ENCODE data around the gene LPAR3.

Gene LPAR3

DNA sequence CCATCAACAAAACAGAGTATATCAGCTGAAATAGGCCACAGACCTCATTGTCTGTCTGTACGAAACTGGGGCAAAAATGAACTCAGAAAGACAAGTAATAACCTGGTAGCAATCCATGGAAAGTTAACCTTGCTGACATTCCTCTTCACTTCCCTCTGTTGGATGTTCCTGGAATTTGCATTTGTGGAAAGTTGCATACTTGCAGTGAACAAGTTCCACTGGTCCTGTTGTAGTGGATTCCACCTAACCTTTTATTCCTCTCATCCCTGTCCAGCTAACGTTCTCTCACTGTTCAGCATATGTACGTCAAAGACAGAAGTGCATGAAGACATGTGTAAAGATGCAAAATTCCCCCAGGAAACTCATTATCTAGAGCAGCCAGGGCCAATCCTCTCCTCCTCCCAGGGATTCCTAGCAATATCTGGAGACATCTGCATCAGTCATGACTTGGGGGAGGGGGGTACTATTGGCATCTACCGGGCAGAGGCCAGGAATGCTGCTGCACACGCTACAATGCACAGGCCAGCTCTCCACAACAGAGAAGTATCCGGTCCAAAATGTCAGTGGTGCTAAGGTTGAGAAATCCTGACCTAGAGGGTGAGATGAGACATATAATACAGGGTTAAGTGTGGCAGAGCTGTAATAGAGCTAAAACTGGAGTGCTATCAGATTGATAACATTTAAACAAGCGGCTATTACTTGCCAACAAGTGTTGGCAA, 8.2 kb downstream of the LPAR3 start:
- FAIRE-seq: peak; percentile 38
- TF ChIP-seq POLR2A (IDR thresholded peaks at IDR 0.05; ENCODE audit: low read depth, low read length) (no peak), PAX5 (IDR thresholded peaks at IDR 0.05; ENCODE audit: insufficient read depth, low read length, severe bottlenecking) (no peak), TAF1 (IDR thresholded peaks at IDR 0.05; ENCODE audit: low read depth, low read length) (no peak), POU2F2 (IDR thresholded peaks at IDR 0.05; ENCODE audit: low read depth, low read length) (no peak), SPI1 (IDR thresholded peaks at IDR 0.05; ENCODE audit: low read depth, low read length) (no peak), POLR2AphosphoS5 (IDR thresholded peaks at IDR 0.05; ENCODE audit: low read depth, low read length) (no peak)
- DNase-seq (ENCODE audit: insufficient read length, low spot score): no peak

- FAIRE-seq (no peak), DNase-seq (ENCODE audit: insufficient read length, low spot score) (no peak)
- TF ChIP-seq POLR2AphosphoS5 (IDR thresholded peaks at IDR 0.05; ENCODE audit: low read depth, low read length) (no peak), PAX5 (IDR thresholded peaks at IDR 0.05; ENCODE audit: insufficient read depth, low read length, severe bottlenecking) (no peak)
Measured at GRCh38 chr1:84883286-84883685, 9.7 kb downstream of the LPAR3 start.

- TF ChIP-seq TAF1 (IDR thresholded peaks at IDR 0.05; ENCODE audit: low read depth, low read length) (no peak), POLR2AphosphoS5 (IDR thresholded peaks at IDR 0.05; ENCODE audit: low read depth, low read length) (no peak), SPI1 (IDR thresholded peaks at IDR 0.05; ENCODE audit: low read depth, low read length) (no peak), PAX5 (IDR thresholded peaks at IDR 0.05; ENCODE audit: insufficient read depth, low read length, severe bottlenecking) (no peak), POU2F2 (IDR thresholded peaks at IDR 0.05; ENCODE audit: low read depth, low read length) (no peak), POLR2A (IDR thresholded peaks at IDR 0.05; ENCODE audit: low read depth, low read length) (no peak)
- FAIRE-seq (no peak), DNase-seq (ENCODE audit: insufficient read length, low spot score) (no peak)
Measured at GRCh38 chr1:84877592-84877991, 15.4 kb downstream of the LPAR3 start.

- TF ChIP-seq POLR2AphosphoS5 (IDR thresholded peaks at IDR 0.05; ENCODE audit: low read depth, low read length) (no peak), POU2F2 (IDR thresholded peaks at IDR 0.05; ENCODE audit: low read depth, low read length) (no peak), SPI1 (IDR thresholded peaks at IDR 0.05; ENCODE audit: low read depth, low read length) (no peak), PAX5 (IDR thresholded peaks at IDR 0.05; ENCODE audit: insufficient read depth, low read length, severe bottlenecking) (no peak), TAF1 (IDR thresholded peaks at IDR 0.05; ENCODE audit: low read depth, low read length) (no peak), POLR2A (IDR thresholded peaks at IDR 0.05; ENCODE audit: low read depth, low read length) (no peak)
- DNase-seq (ENCODE audit: insufficient read length, low spot score) (no peak), FAIRE-seq (no peak)
Measured at GRCh38 chr1:84876353-84876752, 16.7 kb downstream of the LPAR3 start.

GRCh38 chr1:84873366-84873765, 19.6 kb downstream of the LPAR3 start:
- DNase-seq (ENCODE audit: insufficient read length, low spot score): no peak
- TF ChIP-seq POU2F2 (IDR thresholded peaks at IDR 0.05; ENCODE audit: low read depth, low read length): no peak
- TF ChIP-seq SPI1 (IDR thresholded peaks at IDR 0.05; ENCODE audit: low read depth, low read length): no peak
- FAIRE-seq: no peak

- DNase-seq (ENCODE audit: insufficient read length, low spot score): no peak
- FAIRE-seq: no peak
- TF ChIP-seq TAF1 (IDR thresholded peaks at IDR 0.05; ENCODE audit: low read depth, low read length): no peak
- TF ChIP-seq PAX5 (IDR thresholded peaks at IDR 0.05; ENCODE audit: insufficient read depth, low read length, severe bottlenecking): no peak
- no peak for TF ChIP-seq POLR2A (IDR thresholded peaks at IDR 0.05; ENCODE audit: low read depth, low read length)
- no peak for TF ChIP-seq POU2F2 (IDR thresholded peaks at IDR 0.05; ENCODE audit: low read depth, low read length)
- TF ChIP-seq POLR2AphosphoS5 (IDR thresholded peaks at IDR 0.05; ENCODE audit: low read depth, low read length): no peak
- no peak for TF ChIP-seq SPI1 (IDR thresholded peaks at IDR 0.05; ENCODE audit: low read depth, low read length)
Measured at GRCh38 chr1:84872696-84873355, 20.2 kb downstream of the LPAR3 start.

- TF ChIP-seq POLR2AphosphoS5 (IDR thresholded peaks at IDR 0.05; ENCODE audit: low read depth, low read length) (no peak), PAX5 (IDR thresholded peaks at IDR 0.05; ENCODE audit: insufficient read depth, low read length, severe bottlenecking) (no peak), POLR2A (IDR thresholded peaks at IDR 0.05; ENCODE audit: low read depth, low read length) (no peak), TAF1 (IDR thresholded peaks at IDR 0.05; ENCODE audit: low read depth, low read length) (no peak)
- no peak for DNase-seq (ENCODE audit: insufficient read length, low spot score)
- no peak for FAIRE-seq
Measured at GRCh38 chr1:84871181-84871580, 21.8 kb downstream of the LPAR3 start.

DNA sequence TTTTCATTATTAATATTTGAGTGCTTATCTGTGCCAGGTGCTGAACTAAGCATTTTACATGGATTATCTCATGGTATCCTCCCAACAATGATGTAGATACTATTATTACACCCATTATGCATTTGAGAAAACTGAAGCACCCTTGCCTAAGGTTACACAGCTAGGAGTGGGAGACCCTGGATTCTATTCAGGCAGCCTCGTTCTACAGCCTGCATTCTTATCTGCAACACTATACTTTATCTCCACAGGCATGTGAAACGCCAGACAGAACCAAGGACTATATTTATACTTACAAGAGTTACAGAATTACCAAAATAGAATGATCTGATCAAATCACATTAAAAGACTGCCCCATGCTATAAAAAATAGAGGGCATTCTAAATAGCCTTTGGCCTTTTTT, 22.4 kb downstream of the LPAR3 start:
- DNase-seq (ENCODE audit: insufficient read length, low spot score) (no peak), FAIRE-seq (no peak)
- TF ChIP-seq POLR2AphosphoS5 (IDR thresholded peaks at IDR 0.05; ENCODE audit: low read depth, low read length): no peak
- no peak for TF ChIP-seq PAX5 (IDR thresholded peaks at IDR 0.05; ENCODE audit: insufficient read depth, low read length, severe bottlenecking)
- no peak for TF ChIP-seq POU2F2 (IDR thresholded peaks at IDR 0.05; ENCODE audit: low read depth, low read length)
- TF ChIP-seq TAF1 (IDR thresholded peaks at IDR 0.05; ENCODE audit: low read depth, low read length): no peak
- no peak for TF ChIP-seq SPI1 (IDR thresholded peaks at IDR 0.05; ENCODE audit: low read depth, low read length)
- TF ChIP-seq POLR2A (IDR thresholded peaks at IDR 0.05; ENCODE audit: low read depth, low read length): no peak

GRCh38 chr1:84869720-84870119, 23.3 kb downstream of the LPAR3 start:
- FAIRE-seq (no peak), DNase-seq (ENCODE audit: insufficient read length, low spot score) (no peak)
- TF ChIP-seq PAX5 (IDR thresholded peaks at IDR 0.05; ENCODE audit: insufficient read depth, low read length, severe bottlenecking) (no peak), SPI1 (IDR thresholded peaks at IDR 0.05; ENCODE audit: low read depth, low read length) (no peak), POLR2A (IDR thresholded peaks at IDR 0.05; ENCODE audit: low read depth, low read length) (no peak), POLR2AphosphoS5 (IDR thresholded peaks at IDR 0.05; ENCODE audit: low read depth, low read length) (no peak), POU2F2 (IDR thresholded peaks at IDR 0.05; ENCODE audit: low read depth, low read length) (no peak), TAF1 (IDR thresholded peaks at IDR 0.05; ENCODE audit: low read depth, low read length) (no peak)

- DNase-seq (ENCODE audit: insufficient read length, low spot score) (peak; percentile 28), FAIRE-seq (peak; percentile 93)
- TF ChIP-seq POLR2AphosphoS5 (IDR thresholded peaks at IDR 0.05; ENCODE audit: low read depth, low read length) (no peak), PAX5 (IDR thresholded peaks at IDR 0.05; ENCODE audit: insufficient read depth, low read length, severe bottlenecking) (no peak), POU2F2 (IDR thresholded peaks at IDR 0.05; ENCODE audit: low read depth, low read length) (0 out of 2 replicates have a peak, but pooled peaks have one; percentile 21)
Measured at GRCh38 chr1:84862810-84863251, 30.2 kb downstream of the LPAR3 start.

Data from GM12891 (cell line).